Keratinocyte (primary cell): ENCODE measurements around the gene RTL9. TPM values are rescaled to one million over a fixed set of nuclear protein-coding genes. Genes with fewer than 3 reads are reported as not detected.

Experiments
- DNase-seq: peaks from one replicate; pipeline ENCODE4 v3.0.0-alpha.2; 2011; ENCODE audit warnings: low read depth, missing footprints, low spot score
- FAIRE-seq: peaks from 2 replicates; lab custom pipeline; 2011; peaks lifted over from hg19 to GRCh38; lab: Jason Lieb, UNC
- H2AFZ ChIP-seq: 2 replicates; pipeline ENCODE4 v1.6.0; 2012; ENCODE audit warnings: low read length, control low read depth, inconsistent platforms; ENCODE audit not compliant: control insufficient read depth
- H3K27ac ChIP-seq: 2 replicates; pipeline ENCODE4 v1.5.1; 2011; ENCODE audit warnings: low read length; ENCODE audit not compliant: control insufficient read depth, insufficient read depth
- H3K27me3 ChIP-seq: 3 replicates; pipeline ENCODE4 v1.6.0; 2011; ENCODE audit warnings: low read length; ENCODE audit not compliant: control insufficient read depth, insufficient read depth; ENCODE audit errors: extremely low read depth
- H3K36me3 ChIP-seq, 2 experiments: 2 replicates in 1 of 2; 3 replicates in 1 of 2; pipeline ENCODE4 v1.5.1; 2011; ENCODE audit warnings: low read length in 2 of 2, mild to moderate bottlenecking in 1 of 2; ENCODE audit not compliant: control insufficient read depth in 2 of 2, insufficient read depth in 2 of 2; ENCODE audit errors: extremely low read depth in 1 of 2
- H3K4me1 ChIP-seq: 3 replicates; pipeline ENCODE4 v1.5.1; 2011; ENCODE audit warnings: low read length; ENCODE audit not compliant: control insufficient read depth, insufficient read depth; ENCODE audit errors: extremely low read depth
- H3K4me2 ChIP-seq: 3 replicates; pipeline ENCODE4 v1.6.0; 2011; ENCODE audit warnings: low read depth, low read length; ENCODE audit not compliant: control insufficient read depth, insufficient read depth; ENCODE audit errors: extremely low read depth
- H3K4me3 ChIP-seq, 3 experiments: fragments of 200-600 bp in 1 of 3; sonication (generic) in 1 of 3; 2 replicates in 2 of 3; 3 replicates in 1 of 3; pipeline ENCODE4 v1.5.1; 2011 to 2016; ENCODE audit warnings: low read length in 3 of 3, mild to moderate bottlenecking in 3 of 3, control low read depth in 2 of 3, inconsistent platforms in 1 of 3, low read depth in 1 of 3, mixed read lengths in 1 of 3, mixed run types in 1 of 3, moderate library complexity in 1 of 3; ENCODE audit not compliant: control insufficient read depth in 2 of 3, insufficient read depth in 2 of 3; ENCODE audit errors: extremely low read depth in 1 of 3
- H3K79me2 ChIP-seq: 2 replicates; pipeline ENCODE4 v1.6.0; 2012; ENCODE audit warnings: low read length; ENCODE audit not compliant: control insufficient read depth, insufficient read depth
- H3K9ac ChIP-seq: 3 replicates; pipeline ENCODE4 v1.6.0; 2011; ENCODE audit warnings: low read length; ENCODE audit not compliant: control insufficient read depth, insufficient read depth; ENCODE audit errors: extremely low read depth
- H3K9me1 ChIP-seq: 3 replicates; pipeline ENCODE4 v1.6.0; 2011; ENCODE audit warnings: low read length; ENCODE audit not compliant: control insufficient read depth, insufficient read depth; ENCODE audit errors: extremely low read depth
- H3K9me3 ChIP-seq: 2 replicates; pipeline ENCODE4 v1.5.1; 2012; ENCODE audit warnings: low read depth, low read length; ENCODE audit not compliant: control insufficient read depth
- H4K20me1 ChIP-seq: 3 replicates; pipeline ENCODE4 v1.6.0; 2011; ENCODE audit warnings: low read length; ENCODE audit not compliant: control insufficient read depth, insufficient read depth; ENCODE audit errors: extremely low read depth
- EZH2 ChIP-seq: IDR thresholded peaks from one replicate; pipeline ENCODE4 v1.6.1; 2012; ENCODE audit warnings: inconsistent platforms, mild to moderate bottlenecking, low read length, moderate library complexity
- dilution Hi-C: fragments of 300-500 bp; cut with MboI; formaldehyde crosslinking; loops from one replicate; pipeline ENCODE4 v1.7.0; 2020; ENCODE audit warnings: low sequenced_read_pairs; ENCODE audit not compliant: extremely low pct_ligation_motif_present
- polyA plus RNA-seq, 5 experiments: library from polyadenylated mRNA; depleted of rRNA in 3 of 5; stranded (reverse) in 3 of 5; stranded (forward) in 1 of 5; unstranded in 1 of 5; fragments of >200 nt; gene quantifications; 1 replicate in 1 of 5; 2 replicates in 3 of 5; 3 replicates in 1 of 5; pipeline versions ENCODE4 v1.2.1 to v1.2.3, GENCODE V29; 2011 to 2012; ENCODE audit warnings: missing spikeins in 2 of 5, low read depth in 1 of 5, low replicate concordance in 1 of 5
- TF ChIP-seq, protein P1 (sequence below), 3 experiments: IDR thresholded peaks in 1 of 3; conservative IDR thresholded peaks in 1 of 3; optimal IDR thresholded peaks in 1 of 3; 2 replicates in 2 of 3; 3 replicates in 1 of 3; pipeline versions ENCODE3 to v1.5.1; 2011; ENCODE audit warnings: low read length in 3 of 3, mild to moderate bottlenecking in 3 of 3, moderate library complexity in 2 of 3, control low read depth in 1 of 3, inconsistent platforms in 1 of 3; ENCODE audit not compliant: insufficient read depth in 2 of 3; ENCODE audit errors: extremely low read depth in 1 of 3

The RTL9 gene
- polyA plus RNA-seq, 1 donor (not counting 4 experiments of a cell fraction or from before 2014, with no cell fraction given), result 0.13 TPM

DNA sequence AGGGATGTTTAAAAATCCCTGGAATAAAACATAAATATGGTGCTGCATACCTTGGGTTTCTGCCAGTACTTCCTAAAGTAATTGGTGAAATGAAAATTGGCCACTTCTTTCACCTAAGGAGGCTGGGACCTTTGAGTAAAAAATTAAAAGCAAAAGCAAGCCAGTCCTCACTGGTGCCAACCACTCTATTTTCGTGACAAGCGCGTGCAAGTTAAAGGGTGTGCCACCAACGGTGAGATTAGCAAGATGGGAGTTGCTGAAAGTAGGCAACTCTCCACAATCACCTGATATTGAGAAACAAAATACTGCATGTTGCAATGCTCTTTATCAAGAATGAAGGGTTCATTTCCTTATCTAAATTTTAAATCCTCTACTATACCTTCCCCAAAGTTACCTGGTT, 19.7 kb upstream of the RTL9 start:
- dilution Hi-C loops, result no loop called here
- Histone ChIP-seq H3K4me2 (peak overlapping the region; percentile 27), H3K27ac (peak overlapping the region; percentile 31), H3K4me1 (peaks cover 7% of the 10 kb centered on the region), H3K79me2 (no peaks in the 10 kb centered on the region), H4K20me1 (no peaks in the 10 kb centered on the region), H3K9me3 (no peaks in the 10 kb centered on the region), H3K4me3 (no peak overlapping the region), H3K27me3 (no peaks in the 10 kb centered on the region), H3K9me1 (no peaks in the 10 kb centered on the region), H2AFZ (no peak overlapping the region), H3K36me3 (no peaks in the 10 kb centered on the region), H3K9ac (no peak overlapping the region)
- TF ChIP-seq, protein P1, sequence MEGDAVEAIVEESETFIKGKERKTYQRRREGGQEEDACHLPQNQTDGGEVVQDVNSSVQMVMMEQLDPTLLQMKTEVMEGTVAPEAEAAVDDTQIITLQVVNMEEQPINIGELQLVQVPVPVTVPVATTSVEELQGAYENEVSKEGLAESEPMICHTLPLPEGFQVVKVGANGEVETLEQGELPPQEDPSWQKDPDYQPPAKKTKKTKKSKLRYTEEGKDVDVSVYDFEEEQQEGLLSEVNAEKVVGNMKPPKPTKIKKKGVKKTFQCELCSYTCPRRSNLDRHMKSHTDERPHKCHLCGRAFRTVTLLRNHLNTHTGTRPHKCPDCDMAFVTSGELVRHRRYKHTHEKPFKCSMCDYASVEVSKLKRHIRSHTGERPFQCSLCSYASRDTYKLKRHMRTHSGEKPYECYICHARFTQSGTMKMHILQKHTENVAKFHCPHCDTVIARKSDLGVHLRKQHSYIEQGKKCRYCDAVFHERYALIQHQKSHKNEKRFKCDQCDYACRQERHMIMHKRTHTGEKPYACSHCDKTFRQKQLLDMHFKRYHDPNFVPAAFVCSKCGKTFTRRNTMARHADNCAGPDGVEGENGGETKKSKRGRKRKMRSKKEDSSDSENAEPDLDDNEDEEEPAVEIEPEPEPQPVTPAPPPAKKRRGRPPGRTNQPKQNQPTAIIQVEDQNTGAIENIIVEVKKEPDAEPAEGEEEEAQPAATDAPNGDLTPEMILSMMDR (optimal IDR thresholded peaks at IDR 0.05 in 1 of 3, IDR thresholded peaks at IDR 0.05 in 1 of 3, conservative IDR thresholded peaks at IDR 0.05 in 1 of 3; ENCODE audit: extremely low read depth in 1 of 3, insufficient read depth in 2 of 3, low read length in 3 of 3), result no peak
- no peak for TF ChIP-seq EZH2
- FAIRE-seq (peak; percentile 72), DNase-seq (no peak)

- Histone ChIP-seq H3K27ac (peak overlapping the region; percentile 70), H4K20me1 (no peaks in the 10 kb centered on the region), H3K4me2 (no peak overlapping the region), H3K9me1 (no peaks in the 10 kb centered on the region), H3K4me1 (peaks cover 7% of the 10 kb centered on the region), H3K9me3 (no peaks in the 10 kb centered on the region), H3K36me3 (no peaks in the 10 kb centered on the region), H3K9ac (peak overlapping the region; percentile 22), H3K27me3 (no peaks in the 10 kb centered on the region), H2AFZ (no peak overlapping the region), H3K4me3 (no peak overlapping the region), H3K79me2 (no peaks in the 10 kb centered on the region)
- dilution Hi-C loops, result no loop called here
- no peak for DNase-seq
- TF ChIP-seq, protein P1 (optimal IDR thresholded peaks at IDR 0.05 in 1 of 3, IDR thresholded peaks at IDR 0.05 in 1 of 3, conservative IDR thresholded peaks at IDR 0.05 in 1 of 3; ENCODE audit: extremely low read depth in 1 of 3, insufficient read depth in 2 of 3, low read length in 3 of 3), result no peak
- TF ChIP-seq EZH2, result no peak
- no peak for FAIRE-seq
Observed at GRCh38 chrX:110341189-110342035, 17.2 kb upstream of the RTL9 start.
